ENCODE data around the gene USP22.

Gene USP22

GRCh38 chr17:21021208-21021803, 21.5 kb downstream of the USP22 start:
- FAIRE-seq (no peak), DNase-seq (ENCODE audit: low spot score) (no peak)

GRCh38 chr17:21020622-21021021, 22.2 kb downstream of the USP22 start:
- DNase-seq (ENCODE audit: low spot score) (no peak), FAIRE-seq (no peak)

DNA sequence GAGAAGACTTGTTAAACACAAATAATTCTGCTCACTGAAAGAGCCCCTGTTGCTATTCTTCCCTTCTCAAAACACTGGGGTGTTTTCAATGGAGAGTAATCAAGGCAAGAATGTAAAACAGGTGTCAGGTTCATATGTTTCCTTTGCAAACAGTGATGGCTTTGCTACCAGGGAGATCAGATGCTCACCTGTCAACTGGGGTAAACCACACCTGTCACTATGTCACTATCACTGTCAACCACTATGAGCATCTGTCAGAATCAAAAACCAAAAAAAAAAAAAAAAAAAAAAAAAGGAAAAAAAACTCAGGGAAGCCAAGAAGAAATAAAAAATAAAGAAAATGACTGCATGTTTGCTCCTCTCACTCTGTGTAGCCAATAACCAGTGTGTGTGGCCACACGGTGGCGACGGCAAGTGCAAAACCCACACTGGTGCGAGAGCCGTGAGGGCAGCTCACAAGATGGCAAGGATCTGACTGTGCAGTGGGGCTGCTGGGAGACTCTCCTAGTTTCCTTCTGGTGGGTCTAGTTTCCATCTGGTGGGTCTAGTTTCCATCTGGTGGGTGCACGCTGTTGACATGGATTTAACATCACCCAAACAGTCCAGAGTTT, 22.7 kb downstream of the USP22 start:
- no peak for DNase-seq (ENCODE audit: low spot score)
- FAIRE-seq: no peak

- no peak for DNase-seq (ENCODE audit: low spot score)
- FAIRE-seq: no peak
These were observed 23.9 kb downstream of the USP22 start for GRCh38 chr17:21018894-21019293.

DNA sequence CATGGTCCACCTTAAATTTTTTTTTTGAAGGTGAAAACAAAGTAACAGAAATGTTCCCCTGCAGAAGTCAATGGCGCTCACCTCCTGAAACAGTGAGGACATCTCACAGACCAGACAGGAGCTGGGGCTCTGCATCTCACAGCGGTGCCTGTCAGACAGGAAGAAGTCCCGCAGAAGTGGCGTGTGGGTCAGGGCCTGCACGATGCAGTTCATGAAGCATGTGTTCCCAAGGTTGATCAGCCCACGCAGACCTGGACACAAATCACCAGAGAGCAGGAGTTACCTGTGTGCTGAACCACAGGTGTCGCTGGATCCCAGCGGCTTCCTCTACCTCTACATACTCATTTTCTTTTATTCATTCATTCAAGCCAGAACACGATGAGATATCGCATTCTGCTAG, 24.9 kb downstream of the USP22 start:
- FAIRE-seq (no peak), DNase-seq (ENCODE audit: low spot score) (no peak)

DNA sequence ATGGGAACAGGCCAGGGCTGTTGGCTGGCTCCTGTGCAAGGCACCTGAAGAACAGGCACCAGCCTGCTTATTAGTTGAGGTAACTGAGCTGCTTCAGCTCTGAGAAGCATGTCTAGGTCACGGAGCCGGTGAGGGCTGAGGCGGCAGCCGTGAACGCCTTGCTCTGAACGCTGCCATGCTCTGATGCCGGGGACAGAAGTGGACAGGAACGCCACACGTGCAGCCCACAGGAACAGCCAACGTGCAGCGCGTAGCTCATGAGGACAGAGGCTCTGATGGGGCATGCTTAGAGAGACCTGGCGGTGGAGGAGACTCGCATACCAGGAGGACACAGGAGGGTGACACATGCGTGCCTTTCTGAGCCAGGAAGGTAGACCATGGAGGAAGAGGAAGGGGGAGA, 25.6 kb downstream of the USP22 start:
- FAIRE-seq (no peak), DNase-seq (ENCODE audit: low spot score) (no peak)

DNA sequence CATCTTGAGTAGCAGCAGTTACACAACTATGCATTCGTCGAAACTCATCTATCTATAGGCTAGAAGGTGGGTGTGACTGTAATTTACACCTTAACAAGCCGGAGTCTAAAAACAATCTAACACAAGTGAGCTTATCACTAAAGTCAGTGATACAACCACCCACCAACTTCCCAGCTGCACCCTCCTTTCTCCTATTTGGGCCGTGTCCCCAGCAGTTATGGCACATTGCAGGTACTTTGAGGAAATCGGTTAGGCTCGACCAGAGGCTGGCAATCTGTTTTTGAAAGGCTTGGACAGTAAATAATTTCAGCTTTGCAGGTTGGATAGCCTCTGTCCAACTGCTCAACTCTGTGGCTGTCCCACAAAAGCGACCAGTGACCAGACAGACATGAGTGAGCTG, 26.0 kb downstream of the USP22 start:
- FAIRE-seq: no peak

DNA sequence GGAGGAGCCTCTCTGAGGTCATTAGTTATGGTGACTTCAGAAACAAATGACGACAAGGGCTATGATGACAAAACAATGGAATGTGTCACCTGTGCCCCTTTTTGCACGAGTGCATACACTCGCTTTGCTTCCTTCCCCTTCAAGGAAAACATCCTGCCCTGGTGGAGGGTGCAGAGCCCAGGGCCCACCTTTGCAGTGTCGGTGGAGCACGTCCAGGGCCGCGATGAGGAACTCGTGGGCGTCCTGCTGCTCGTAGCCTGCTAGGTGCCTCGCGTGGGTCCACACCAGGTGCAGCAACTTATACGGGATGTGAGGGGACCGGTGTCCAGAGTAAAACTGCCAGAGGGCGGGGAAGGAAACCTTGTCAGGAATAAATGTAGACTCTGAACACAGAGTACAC, 27.2 kb downstream of the USP22 start:
- FAIRE-seq (no peak), DNase-seq (ENCODE audit: low spot score) (no peak)

More for the DNA sequence above, 26.0 kb downstream of the USP22 start:
- no peak for DNase-seq (ENCODE audit: low spot score)

GRCh38 chr17:21014498-21014897, 28.3 kb downstream of the USP22 start:
- no peak for FAIRE-seq

GRCh38 chr17:21013983-21014382, 28.8 kb downstream of the USP22 start:
- DNase-seq (ENCODE audit: low spot score) (no peak), FAIRE-seq (no peak)

More at GRCh38 chr17:21014498-21014897, 28.3 kb downstream of the USP22 start:
- DNase-seq (ENCODE audit: low spot score): no peak

DNA sequence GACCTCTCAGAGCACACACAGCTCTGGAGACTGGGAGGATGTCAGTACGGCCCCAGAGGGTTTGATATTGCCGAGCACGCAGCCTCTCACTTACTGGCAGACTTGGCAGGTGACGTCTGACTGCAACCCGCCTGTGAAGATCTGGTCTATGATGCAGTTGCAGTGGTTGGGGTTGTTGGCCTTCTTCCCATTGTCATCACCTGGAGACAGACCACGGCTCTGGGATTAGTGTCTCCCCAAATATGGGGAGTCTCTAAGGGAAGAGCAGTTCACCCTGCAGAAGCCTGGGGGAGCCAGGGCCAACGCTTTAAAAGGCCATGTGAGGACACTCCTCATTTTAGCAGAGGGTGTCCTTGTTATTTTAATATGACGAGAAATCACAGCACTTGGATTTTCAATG, 30.1 kb downstream of the USP22 start:
- DNase-seq (ENCODE audit: low spot score) (no peak), FAIRE-seq (no peak)

GRCh38 chr17:21010705-21011596, 31.9 kb downstream of the USP22 start:
- FAIRE-seq: no peak
- no peak for DNase-seq (ENCODE audit: low spot score)

DNA sequence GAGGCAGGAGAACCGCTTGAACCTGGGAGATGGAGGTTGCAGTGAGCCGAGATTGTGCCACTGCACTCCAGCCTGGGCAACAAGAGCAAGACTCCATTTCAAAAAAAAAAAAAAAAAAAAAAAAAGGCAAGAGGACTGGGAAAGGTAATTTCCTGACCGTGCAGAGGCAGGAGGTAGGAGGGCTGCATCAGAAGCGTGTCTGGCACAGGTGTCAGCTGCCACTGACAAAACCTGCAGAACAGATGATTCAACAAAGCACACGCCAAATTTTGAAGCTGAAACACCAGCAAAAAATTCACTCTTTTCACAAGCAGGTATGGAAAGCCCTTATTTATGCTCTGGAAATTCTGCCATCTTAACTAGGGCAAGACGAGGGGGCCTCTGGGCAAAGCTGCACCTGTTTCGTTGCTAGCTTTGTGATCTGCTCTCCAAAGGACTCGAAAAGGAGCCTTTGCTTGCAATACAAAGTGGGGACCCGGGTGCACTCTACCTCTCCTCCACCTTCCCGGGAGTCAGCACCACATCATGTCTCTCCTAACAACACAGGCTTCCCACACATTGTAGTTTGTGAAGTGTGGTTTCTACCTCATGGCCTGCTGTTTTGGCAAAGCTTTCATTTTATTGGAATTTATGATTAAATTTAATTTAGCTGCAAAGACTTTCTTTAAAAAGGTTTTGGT, 33.7 kb downstream of the USP22 start:
- DNase-seq (ENCODE audit: low spot score) (no peak), FAIRE-seq (no peak)

- FAIRE-seq (no peak), DNase-seq (ENCODE audit: low spot score) (no peak)
These were observed 34.5 kb downstream of the USP22 start for GRCh38 chr17:21008160-21008915.

GRCh38 chr17:21007646-21008045, 35.2 kb downstream of the USP22 start:
- FAIRE-seq (no peak), DNase-seq (ENCODE audit: low spot score) (no peak)

DNA sequence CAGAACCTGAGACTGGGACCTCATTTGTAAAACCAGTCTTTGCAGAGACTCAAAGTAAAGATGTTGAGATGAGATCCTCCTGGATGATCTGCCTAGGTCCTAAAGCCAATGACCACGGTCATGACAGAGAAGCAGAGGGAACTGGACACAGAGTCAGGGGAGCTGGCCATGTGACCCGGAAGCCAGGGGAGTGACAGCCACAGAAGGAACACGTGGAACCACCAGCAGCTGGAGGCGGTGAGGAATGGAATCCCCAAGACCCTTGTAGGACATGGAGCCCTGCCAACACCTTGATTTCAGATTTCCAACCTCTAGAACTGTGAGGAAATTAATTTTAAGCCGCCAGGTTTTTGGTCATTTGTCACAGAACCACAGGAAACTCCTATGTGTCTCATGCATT, 37.0 kb downstream of the USP22 start:
- FAIRE-seq (no peak), DNase-seq (ENCODE audit: low spot score) (no peak)

DNA sequence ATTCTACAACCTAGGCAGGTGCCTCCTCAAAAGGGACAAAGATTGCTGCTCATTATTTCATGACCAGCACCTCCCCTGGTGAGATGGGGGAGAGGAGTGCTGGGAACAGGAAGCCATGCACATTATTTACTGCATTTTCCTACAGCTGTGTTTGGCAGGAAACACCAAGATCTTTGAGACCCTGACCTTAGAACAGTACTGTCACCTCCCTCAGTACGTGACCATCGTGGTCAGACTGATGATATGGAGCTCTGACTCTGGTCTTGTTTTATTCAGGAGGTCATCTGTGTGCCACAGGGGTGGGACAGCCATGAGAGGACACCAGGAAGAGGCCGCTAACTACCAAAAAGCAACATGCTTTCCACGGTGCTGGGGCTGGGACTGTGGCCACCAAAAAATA, 37.4 kb downstream of the USP22 start:
- DNase-seq (ENCODE audit: low spot score) (no peak), FAIRE-seq (no peak)

DNA sequence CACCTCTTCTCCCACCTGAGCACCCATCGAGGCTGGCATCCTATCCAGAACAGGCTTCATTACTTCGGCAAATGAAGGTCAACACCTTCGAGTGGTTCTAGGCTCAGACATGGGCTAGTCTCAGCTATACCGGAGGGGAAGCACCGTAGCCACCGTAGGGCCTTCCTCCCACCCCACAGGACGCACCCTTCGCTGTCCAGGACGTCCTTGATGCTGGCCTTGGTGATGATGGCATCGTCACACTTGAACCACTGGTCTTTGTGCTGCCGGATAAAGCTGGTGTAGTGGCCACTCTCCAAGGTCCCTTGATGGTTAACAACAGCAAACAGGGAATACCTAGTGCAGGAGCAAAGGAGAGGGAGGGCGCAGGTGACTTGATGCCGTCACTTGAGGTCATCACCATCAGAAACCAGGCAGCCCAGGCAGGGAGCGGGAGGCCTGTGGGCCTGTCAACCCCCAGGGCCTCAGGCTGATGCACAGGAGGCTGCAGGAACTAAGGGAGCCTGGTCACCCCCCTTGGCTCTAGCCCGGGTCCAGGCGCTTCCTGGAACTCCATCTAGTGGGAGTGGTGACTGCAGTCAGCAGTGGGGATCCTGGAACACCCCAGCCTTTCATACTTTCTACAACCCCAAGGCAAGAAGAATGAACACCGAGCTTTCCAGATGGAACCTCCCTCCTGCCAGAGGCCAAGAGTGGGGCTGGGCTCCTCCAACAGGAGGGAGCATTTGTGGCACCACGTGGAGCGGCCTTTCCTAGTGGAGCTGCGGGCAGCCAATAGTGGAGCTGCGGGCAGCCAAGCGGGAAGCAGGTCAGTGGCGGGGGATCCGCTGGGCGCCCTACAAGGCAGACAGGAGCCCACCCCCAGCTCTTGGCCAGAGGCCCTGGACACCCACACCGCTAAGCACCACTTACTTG, 38.5 kb downstream of the USP22 start:
- DNase-seq (ENCODE audit: low spot score) (no peak), FAIRE-seq (no peak)

GRCh38 chr17:21003007-21003621, 39.7 kb downstream of the USP22 start:
- DNase-seq (ENCODE audit: low spot score) (no peak), FAIRE-seq (no peak)
